Measurements from ENCODE around the gene DNAJB11. TPM values are rescaled to one million over a fixed set of nuclear protein-coding genes. Genes with fewer than 3 reads are reported as not detected.

DNAJB11 gene
- total and polyA plus RNA-seq, 2 experiments from 2014 or later = 47.4 to 144 TPM

DNA sequence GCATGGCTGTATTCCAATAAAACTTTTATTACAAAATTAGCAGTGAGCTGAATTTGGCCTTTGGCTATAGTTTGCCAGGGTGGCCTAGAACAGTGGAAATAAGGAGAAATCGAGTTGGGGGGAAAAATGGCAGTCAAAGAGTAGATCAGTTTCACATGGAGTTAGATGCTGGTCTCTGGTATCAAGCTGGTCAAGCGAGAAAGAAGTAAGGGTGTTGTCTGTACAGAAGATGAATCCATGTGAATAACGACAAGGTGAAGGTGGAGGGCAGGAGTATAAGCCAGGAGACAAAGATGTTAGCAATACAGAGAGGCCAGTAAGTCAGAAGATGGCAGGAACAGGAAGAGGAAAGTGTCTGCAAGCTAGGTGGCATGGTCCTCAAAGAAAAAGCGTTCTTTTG lies 54.1 kb downstream of the DNAJB11 start:
- TF ChIP-seq, protein P1, sequence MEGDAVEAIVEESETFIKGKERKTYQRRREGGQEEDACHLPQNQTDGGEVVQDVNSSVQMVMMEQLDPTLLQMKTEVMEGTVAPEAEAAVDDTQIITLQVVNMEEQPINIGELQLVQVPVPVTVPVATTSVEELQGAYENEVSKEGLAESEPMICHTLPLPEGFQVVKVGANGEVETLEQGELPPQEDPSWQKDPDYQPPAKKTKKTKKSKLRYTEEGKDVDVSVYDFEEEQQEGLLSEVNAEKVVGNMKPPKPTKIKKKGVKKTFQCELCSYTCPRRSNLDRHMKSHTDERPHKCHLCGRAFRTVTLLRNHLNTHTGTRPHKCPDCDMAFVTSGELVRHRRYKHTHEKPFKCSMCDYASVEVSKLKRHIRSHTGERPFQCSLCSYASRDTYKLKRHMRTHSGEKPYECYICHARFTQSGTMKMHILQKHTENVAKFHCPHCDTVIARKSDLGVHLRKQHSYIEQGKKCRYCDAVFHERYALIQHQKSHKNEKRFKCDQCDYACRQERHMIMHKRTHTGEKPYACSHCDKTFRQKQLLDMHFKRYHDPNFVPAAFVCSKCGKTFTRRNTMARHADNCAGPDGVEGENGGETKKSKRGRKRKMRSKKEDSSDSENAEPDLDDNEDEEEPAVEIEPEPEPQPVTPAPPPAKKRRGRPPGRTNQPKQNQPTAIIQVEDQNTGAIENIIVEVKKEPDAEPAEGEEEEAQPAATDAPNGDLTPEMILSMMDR (IDR thresholded peaks at IDR 0.05; ENCODE audit: low read depth, low read length) = no peak
- Histone ChIP-seq H3K27ac (no peak overlapping the region), H3K4me1 (ENCODE audit: low read depth) (no peaks in the 10 kb centered on the region), H3K4me3 (no peak overlapping the region), H3K9me3 (ENCODE audit: low read depth) (no peaks in the 10 kb centered on the region), H3K27me3 (no peaks in the 10 kb centered on the region), H3K36me3 (no peaks in the 10 kb centered on the region)
- DNase-seq (ENCODE audit: low read depth in 1 of 2, low spot score in 1 of 2) = no peak

DNA sequence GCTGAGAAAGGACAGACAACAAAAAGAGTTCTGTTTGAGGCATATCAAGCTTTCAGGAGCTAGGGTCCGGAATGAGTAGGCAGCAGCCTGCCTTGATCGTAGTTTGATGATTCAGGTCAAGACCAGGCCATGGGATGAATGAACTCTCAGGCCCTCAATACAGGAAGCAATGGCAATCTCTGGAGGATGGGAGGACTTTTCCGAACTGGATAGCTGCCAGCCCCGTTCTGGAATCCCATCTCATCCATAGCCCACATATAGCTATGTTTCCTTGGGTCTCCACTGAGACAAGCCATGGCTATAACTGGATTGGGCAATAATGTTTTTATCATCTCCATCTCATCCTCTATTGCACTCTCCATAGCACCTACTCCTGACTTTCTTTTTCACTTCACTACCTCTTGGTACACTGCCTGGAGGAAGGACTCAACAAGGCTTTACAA lies 55.1 kb downstream of the DNAJB11 start:
- TF ChIP-seq, protein P1 (IDR thresholded peaks at IDR 0.05; ENCODE audit: low read depth, low read length) = no peak
- DNase-seq (ENCODE audit: low read depth in 1 of 2, low spot score in 1 of 2) = no peak
- Histone ChIP-seq H3K9me3 (ENCODE audit: low read depth) (no peaks in the 10 kb centered on the region), H3K27me3 (no peaks in the 10 kb centered on the region), H3K4me3 (no peak overlapping the region), H3K4me1 (ENCODE audit: low read depth) (no peaks in the 10 kb centered on the region), H3K36me3 (no peaks in the 10 kb centered on the region), H3K27ac (no peak overlapping the region)

DNA sequence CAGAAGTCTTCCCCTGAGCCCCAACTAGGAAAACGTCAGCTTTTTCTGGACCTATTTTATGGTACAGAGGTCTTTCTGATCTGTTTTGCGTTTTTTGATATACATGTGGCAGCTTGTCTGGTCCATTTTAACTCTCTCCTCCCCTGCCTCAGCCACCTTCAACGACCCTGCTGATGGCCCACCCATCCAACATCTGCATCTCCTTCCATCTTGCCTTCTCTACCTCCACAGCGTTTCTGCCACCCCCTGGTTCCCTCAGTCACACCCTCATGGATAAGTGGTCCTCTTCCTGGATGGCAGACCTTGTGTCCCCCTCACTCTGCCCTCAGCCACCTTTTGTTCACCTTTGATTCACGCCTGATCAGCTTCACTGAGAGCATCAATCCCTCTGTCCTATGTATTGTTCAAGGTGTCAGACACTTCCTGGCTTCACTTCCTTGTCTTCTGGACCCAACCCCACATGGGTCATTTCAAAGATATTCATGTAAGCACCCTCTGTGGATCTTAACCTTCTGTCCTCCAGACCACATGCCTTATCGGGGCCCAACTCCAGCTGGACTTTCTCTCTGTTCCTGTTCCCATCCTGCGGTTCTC lies 55.8 kb downstream of the DNAJB11 start:
- Histone ChIP-seq H3K36me3 (no peaks in the 10 kb centered on the region), H3K27me3 (no peaks in the 10 kb centered on the region), H3K9me3 (ENCODE audit: low read depth) (no peaks in the 10 kb centered on the region), H3K4me1 (ENCODE audit: low read depth) (no peaks in the 10 kb centered on the region), H3K27ac (no peak overlapping the region), H3K4me3 (no peak overlapping the region)
- DNase-seq (ENCODE audit: low read depth in 1 of 2, low spot score in 1 of 2) = no peak
- TF ChIP-seq, protein P1 (IDR thresholded peaks at IDR 0.05; ENCODE audit: low read depth, low read length) = no peak

DNA sequence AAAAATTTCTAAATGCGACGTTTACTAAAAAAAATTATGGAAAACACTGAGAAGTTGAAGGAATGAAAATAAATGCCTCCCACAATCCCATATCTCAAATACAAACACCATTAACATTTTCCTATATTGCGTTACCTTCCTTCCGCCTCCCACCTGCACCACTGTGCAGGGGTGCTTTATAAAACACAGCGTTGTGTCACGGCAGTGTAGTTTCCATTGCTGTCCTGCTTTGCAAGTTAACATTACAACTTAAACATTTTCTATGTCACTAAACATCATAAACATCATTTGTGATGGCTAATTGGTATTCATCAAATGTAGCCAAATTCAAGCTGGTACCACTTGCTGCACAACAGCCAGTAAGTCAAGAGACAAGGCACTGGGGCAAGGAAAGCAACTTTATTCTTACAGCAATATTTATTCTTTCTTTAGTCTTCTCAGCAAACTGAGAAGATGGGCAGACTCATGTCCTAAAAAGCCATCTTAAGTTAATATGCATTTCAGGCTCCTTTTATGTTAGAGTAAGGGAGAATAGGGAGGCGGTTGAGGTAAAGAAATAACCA lies 57.4 kb downstream of the DNAJB11 start:
- Histone ChIP-seq H3K27ac (no peak overlapping the region), H3K4me3 (no peak overlapping the region), H3K36me3 (no peaks in the 10 kb centered on the region), H3K27me3 (no peaks in the 10 kb centered on the region), H3K4me1 (ENCODE audit: low read depth) (no peaks in the 10 kb centered on the region), H3K9me3 (ENCODE audit: low read depth) (no peaks in the 10 kb centered on the region)
- TF ChIP-seq, protein P1 (IDR thresholded peaks at IDR 0.05; ENCODE audit: low read depth, low read length) = no peak
- no peak for DNase-seq (ENCODE audit: low read depth in 1 of 2, low spot score in 1 of 2)

DNA sequence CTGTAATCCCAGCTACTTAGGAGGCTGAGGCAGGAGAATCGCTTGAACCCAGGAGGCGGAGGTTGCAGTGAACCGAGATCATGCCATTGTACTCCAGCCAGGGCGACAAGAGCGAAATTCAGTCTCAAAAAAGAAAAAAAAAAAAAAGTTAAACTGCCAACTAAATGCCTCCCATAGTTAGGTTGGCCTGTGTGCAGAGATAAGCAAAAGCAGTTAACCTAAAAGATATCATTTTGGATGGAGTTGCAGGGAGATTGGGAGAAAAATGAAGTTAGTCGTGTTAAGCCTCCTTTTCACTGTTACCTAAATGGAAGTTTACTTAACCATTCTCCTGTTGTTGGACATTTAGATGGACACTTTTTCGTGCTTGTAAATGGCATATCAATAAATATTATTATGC lies 58.2 kb downstream of the DNAJB11 start:
- TF ChIP-seq, protein P1 (IDR thresholded peaks at IDR 0.05; ENCODE audit: low read depth, low read length) = no peak
- Histone ChIP-seq H3K27me3 (no peaks in the 10 kb centered on the region), H3K9me3 (ENCODE audit: low read depth) (no peaks in the 10 kb centered on the region), H3K36me3 (no peaks in the 10 kb centered on the region), H3K27ac (no peak overlapping the region), H3K4me3 (no peak overlapping the region), H3K4me1 (ENCODE audit: low read depth) (no peaks in the 10 kb centered on the region)
- DNase-seq (ENCODE audit: low read depth in 1 of 2, low spot score in 1 of 2) = no peak
